Right lobe of liver (tissue), 4 donors: ENCODE results near the gene MAP7.

Source experiments
- CTCF ChIP-seq, 4 donors: fragments of 200-600 bp in 3 of 4; fragments of 450-650 bp in 1 of 4; IDR thresholded peaks; one replicate each; pipeline versions ENCODE4 v1.5.1 to v1.8.0; 2016 to 2022; ENCODE audit warnings: antibody characterized with exemption in 4 of 4, mild to moderate bottlenecking in 2 of 4
- POLR2A ChIP-seq: fragments of 450-650 bp; IDR thresholded peaks from one replicate; pipeline ENCODE4 v1.6.1; 2017; ENCODE audit warnings: antibody characterized with exemption, mild to moderate bottlenecking
- donor health status: DM: no; HTN: no; CAD: no.
- donor health status: DM: no; HTN: no; CAD: no.
- donor health status: DM: no; HTN: yes; CAD: no.

- TF ChIP-seq CTCF (IDR thresholded peaks at IDR 0.05) (no peak), POLR2A (no peak)
Observed at GRCh38 chr6:136365776-136366354, 184.4 kb downstream of the MAP7 start.
